ENCODE results near the gene SERPINI1.

Gene SERPINI1

DNA sequence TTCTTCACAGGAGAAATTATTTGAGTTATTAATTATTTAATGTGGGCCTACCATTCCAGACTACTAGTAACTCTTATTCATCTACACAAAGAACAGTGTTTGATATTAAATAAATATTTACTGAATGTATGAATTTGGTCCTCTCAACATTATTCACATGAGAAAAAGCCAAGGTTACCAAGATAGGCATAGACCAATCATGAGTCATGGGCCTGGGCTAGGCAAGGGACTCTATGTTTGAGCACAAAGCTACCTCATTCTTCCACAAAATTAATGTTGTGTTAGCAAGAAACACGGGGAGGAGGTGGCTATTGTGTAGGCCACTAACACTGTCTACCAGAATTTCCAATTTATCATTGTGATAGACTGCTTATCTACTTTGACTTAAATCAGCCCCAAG, 115.7 kb downstream of the SERPINI1 start:
- DNase-seq (ENCODE audit: low spot score) = no peak

DNA sequence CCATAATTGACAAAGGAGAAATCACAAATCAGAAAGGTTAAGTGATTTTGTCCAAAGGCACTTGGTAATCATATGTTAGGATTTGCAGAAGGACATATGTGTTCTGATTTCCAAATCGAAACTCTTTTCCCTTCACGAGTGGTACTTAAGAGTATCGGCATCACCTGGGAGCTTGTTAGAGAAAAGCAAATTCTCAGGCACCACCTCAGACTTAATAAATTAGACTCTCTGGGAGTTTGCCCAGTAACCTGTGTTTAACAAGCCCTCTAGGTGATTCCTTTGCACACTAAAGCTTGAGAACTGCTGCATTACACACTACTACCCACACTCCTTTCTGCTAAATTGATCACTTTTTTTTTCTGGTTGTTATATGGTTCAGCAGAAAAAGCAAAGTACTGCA, 116.2 kb downstream of the SERPINI1 start:
- DNase-seq (ENCODE audit: low spot score) = no peak

GRCh38 chr3:167852216-167852615, 116.7 kb downstream of the SERPINI1 start:
- no peak for DNase-seq (ENCODE audit: low spot score)

DNA sequence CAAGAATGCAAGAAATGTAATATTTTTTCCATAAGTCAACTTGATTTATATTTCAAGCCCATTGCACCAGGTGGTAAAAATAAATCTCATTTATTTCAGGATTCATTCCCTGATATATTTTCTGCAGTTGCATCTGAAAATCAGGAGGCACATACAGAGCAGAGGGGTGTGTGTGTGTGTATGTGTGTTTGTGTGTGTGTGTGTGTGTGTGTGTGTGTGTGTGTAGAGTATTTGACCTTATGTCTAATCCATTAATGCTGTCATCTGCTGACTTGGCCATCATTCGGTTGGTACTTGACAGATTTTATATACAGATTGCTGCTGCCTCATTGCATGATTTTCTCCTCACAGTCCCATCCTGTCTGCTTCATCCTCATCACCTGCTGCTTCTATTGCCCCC, 118.5 kb downstream of the SERPINI1 start:
- no peak for DNase-seq (ENCODE audit: low spot score)

GRCh38 chr3:167854846-167855245, 119.3 kb downstream of the SERPINI1 start:
- no peak for DNase-seq (ENCODE audit: low spot score)

DNA sequence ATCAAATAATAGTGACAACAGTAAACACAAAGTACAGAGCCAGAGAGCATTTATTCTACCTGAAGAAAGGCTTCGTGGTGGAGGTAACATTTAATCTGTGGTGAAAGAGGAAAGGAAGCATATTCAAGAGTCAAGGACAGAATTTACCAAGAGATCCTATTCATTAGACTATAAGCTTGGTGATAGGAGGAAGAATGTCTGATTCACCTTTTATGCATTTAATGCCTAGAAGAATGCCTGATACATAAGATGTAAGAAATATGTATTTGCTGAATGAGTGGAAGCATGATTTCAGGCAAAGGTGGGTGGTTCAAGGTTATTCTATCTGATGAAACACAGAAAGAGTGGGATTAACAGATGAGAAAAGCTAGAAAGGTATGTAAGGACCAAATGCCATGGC, 119.8 kb downstream of the SERPINI1 start:
- no peak for DNase-seq (ENCODE audit: low spot score)

GRCh38 chr3:167858865-167859264, 123.3 kb downstream of the SERPINI1 start:
- no peak for DNase-seq (ENCODE audit: low spot score)

DNA sequence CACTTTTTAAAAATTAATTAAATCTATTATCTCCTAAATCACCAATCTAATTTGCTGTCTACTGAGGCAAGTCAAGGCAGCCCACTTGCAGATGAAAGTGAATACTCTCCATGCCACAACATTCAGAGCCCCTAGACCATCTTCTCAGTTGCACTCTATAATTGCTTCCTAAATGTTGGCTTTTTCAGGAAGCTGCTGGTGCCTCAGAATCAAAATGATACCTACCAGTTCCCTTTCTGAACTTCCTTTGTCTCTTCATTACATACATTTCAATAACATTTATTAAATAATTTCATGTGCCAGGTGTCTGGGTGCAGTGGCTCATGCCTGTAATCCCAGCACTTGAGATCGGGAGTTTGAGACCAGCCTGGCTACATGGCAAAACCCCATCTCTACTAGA, 124.1 kb downstream of the SERPINI1 start:
- no peak for DNase-seq (ENCODE audit: low spot score)

DNA sequence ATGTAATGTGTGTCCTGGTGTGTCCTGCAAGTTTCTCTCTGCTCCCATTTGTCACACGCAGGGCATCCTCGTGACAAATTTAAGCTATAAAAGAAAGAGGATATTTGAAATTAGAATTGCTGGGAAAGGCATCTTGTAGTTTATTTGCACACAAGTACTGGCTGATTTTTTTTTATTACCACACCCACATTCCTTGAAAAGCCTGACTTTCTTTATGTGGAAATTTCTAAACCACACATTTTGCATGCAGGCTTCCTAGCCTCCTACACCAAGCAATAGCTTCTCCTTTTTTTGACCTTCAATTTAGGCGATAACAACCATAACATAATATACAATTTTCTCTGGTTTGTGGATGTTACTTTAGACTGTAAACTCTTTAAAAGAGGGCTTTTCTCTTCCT, 126.1 kb downstream of the SERPINI1 start:
- DNase-seq (ENCODE audit: low spot score) = no peak

DNA sequence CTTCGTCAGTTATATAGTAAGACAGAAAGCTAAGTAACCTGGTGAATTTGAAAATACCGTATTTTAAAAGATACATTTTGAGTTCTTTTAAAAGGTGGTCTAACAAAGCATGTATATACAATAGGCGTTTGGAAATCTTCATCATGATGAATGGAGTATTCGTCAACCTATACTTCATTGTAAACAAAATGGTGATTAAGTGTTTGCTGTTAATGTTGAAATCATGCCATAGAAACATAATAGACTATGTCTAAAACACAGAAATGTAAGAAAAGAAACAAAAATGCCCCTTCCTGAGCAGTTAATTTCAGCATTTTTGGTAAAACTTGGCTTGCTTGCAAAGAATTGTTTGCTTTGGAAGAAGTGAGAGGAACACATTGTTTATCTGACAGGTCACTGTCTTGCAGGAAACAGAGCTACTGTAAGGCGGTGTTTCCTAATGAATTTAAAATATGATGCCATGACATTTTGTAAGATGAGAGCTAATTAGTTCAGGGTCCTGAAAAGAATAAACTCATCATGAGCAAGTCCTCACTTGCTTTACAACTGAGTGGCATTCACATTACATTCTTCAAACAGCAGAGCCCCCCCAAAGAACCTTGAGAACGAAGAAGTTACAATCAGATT, 126.7 kb downstream of the SERPINI1 start:
- no peak for DNase-seq (ENCODE audit: low spot score)

DNA sequence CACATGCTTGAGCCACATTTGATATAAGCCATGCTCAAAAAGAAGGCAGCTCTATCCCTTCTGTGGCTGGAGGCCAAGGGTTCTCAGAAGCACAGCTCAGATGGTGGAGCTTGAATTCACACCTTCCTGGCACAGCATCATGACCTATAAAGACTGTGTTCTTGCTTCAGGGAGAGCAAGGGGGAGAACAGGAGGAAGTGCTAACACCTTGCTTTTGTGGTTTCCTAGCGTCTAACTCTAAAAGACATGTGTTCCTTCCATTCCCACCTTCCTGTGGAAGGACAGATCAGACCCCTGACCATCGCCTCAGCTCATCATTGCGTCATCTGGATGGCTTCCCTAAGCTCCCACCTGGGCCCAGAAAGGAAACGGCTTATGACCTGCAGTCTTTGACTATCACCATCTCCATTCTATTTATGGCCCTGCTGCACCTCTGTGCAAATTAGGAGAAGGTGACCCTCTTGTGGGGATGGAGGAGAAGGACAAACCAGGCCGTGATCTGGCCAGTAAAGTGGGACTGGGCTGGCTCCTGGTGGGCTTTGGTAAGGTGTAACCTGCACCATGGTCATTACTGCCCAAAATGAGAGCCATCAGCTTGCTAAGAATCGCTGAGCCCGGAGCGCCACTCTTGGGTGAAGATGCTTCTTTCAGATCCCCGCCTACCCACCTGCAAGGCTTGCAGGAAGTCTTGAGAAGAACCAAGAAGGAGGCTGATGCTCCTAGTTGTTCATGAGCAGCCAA, 128.5 kb downstream of the SERPINI1 start:
- DNase-seq (ENCODE audit: low spot score) = no peak

- DNase-seq (ENCODE audit: low spot score) = no peak
Measured at GRCh38 chr3:167864552-167864874, 129.0 kb downstream of the SERPINI1 start.

DNA sequence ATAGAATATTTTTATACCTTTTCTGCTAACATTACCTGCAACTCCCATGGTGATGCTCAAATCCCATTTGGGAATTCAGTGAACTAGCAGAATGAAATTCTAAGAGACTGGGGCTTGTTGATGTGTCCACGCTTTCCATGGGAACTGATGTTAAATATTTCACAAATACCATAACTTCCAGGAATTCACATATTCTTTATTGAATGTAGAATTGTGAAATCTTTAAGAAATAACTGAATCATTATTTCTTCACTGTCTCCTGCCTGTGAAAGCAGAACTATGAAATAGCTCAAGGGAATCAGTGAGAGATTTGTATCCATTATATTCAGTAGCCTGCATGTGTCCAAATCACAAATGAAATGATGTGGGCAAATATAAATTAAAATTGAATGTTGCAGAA, 130.8 kb downstream of the SERPINI1 start:
- DNase-seq (ENCODE audit: low spot score) = no peak

DNA sequence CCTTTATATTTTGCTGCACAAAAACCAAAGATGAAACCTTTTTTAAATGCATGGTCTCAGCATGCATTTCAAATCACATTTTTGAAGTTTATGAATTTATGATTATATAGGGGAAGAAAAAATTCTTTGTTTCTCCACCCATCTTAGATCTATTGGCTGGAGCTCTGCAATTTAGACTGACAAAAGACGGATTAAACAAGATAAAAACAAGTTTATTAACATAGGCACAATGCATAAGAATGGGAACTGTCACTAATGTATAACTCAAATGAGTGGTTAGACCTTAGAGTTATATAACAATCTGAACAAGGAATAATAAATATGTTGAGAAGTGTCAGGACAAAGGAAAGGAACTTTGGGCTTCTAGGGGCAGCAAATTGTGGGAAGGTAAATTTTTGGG, 132.5 kb downstream of the SERPINI1 start:
- DNase-seq (ENCODE audit: low spot score) = no peak

DNA sequence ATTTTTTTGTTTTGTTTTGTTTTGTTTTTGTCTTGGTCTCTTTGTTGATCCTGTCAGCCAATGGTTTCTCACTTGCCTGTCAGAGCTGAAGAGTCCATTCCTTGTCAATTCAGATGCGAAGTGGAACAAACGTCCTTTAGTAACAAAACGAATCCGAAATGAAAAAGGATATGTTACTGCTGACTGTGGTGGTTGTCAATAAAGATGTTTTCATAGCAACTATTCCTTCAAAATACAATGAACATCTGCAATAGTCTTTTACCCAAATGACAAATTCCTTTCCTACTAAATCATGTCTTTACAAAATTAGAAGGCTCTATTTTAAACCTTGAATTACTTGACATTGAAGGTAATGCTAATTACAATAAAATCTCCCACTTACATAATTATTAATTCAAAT, 134.7 kb downstream of the SERPINI1 start:
- no peak for DNase-seq (ENCODE audit: low spot score)

- no peak for DNase-seq (ENCODE audit: low spot score)
Measured at GRCh38 chr3:167870759-167871158, 135.2 kb downstream of the SERPINI1 start.

GRCh38 chr3:167872032-167872431, 136.5 kb downstream of the SERPINI1 start:
- no peak for DNase-seq (ENCODE audit: low spot score)

GRCh38 chr3:167872941-167873340, 137.4 kb downstream of the SERPINI1 start:
- no peak for DNase-seq (ENCODE audit: low spot score)

DNA sequence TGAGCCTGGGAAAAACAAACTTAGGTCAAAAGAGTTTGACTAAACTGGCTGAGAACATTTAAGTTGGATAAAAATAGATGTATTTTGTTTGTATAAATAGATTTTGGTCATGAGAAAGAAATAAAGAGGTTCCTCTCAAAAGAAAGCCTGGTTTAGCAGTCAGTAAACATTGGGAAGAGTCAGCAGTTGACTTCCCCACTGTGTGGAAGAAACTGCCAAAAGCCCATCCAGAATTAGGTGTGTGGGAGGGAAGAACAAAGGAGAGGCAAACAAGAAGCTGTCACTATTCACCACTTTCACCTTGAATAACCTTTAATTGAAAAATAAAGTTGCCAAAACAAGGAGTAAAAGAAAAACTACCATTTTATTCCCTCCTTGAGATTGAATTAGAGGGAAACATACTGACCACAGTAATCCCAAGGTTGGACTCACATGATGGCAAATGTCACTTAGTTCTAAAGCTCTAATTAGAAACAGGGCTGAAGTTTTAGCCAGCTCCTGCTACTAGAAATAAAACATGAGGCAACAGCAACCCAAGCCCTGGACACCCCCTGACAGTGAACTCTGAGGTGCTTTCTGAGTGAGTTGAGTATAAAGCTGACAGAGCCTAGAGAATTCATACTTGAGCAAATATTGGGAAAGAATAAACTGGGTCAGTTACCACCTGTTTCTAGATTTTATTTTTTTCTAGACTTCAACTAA, 139.3 kb downstream of the SERPINI1 start:
- DNase-seq (ENCODE audit: low spot score) = no peak
